A549 (cell line): Measurements from ENCODE around the gene RPAP3.

ENCODE experiments used
- MYC ChIP-seq: IDR thresholded peaks from 2 replicates; pipeline ENCODE4 v1.6.1; 2012; ENCODE audit warnings: mild to moderate bottlenecking, inconsistent platforms, low read length, improper control_type of control experiment, borderline replicate concordance
- PHF8 ChIP-seq: fragments of 200-600 bp; sonication (generic); IDR thresholded peaks from 2 replicates; pipeline ENCODE4 v1.6.1; 2016; ENCODE audit warnings: low read depth, mild to moderate bottlenecking, antibody characterized with exemption, moderate library complexity, borderline replicate concordance
- RAD21 ChIP-seq, 2 experiments: fragments of >200 bp in 1 of 2; sonication (Bioruptor Twin) in 1 of 2; formaldehyde crosslinking in 1 of 2; IDR thresholded peaks in 1 of 2; conservative IDR thresholded peaks in 1 of 2; 2 replicates in 1 of 2; 3 replicates in 1 of 2; pipeline ENCODE4 v1.6.1; 2012 to 2018; ENCODE audit warnings: inconsistent platforms in 1 of 2
- TF ChIP-seq, protein P1 (sequence below): fragments of >200 bp; sonication (Bioruptor Twin); formaldehyde crosslinking; IDR thresholded peaks from 3 replicates; pipeline ENCODE4 v1.5.1; 2016
- TF ChIP-seq, protein P2 (sequence below): fragments of 150-350 bp; IDR thresholded peaks from 2 replicates; pipeline ENCODE4 v1.6.1; 2014; ENCODE audit warnings: low read depth, mild to moderate bottlenecking, low read length

GRCh38 chr12:47679785-47680184 is 26.0 kb downstream of the RPAP3 start:
- TF ChIP-seq, protein P1, sequence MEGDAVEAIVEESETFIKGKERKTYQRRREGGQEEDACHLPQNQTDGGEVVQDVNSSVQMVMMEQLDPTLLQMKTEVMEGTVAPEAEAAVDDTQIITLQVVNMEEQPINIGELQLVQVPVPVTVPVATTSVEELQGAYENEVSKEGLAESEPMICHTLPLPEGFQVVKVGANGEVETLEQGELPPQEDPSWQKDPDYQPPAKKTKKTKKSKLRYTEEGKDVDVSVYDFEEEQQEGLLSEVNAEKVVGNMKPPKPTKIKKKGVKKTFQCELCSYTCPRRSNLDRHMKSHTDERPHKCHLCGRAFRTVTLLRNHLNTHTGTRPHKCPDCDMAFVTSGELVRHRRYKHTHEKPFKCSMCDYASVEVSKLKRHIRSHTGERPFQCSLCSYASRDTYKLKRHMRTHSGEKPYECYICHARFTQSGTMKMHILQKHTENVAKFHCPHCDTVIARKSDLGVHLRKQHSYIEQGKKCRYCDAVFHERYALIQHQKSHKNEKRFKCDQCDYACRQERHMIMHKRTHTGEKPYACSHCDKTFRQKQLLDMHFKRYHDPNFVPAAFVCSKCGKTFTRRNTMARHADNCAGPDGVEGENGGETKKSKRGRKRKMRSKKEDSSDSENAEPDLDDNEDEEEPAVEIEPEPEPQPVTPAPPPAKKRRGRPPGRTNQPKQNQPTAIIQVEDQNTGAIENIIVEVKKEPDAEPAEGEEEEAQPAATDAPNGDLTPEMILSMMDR, result no peak
- TF ChIP-seq PHF8 (no peak), MYC (no peak), RAD21 (conservative IDR thresholded peaks at IDR 0.05 in 1 of 2, IDR thresholded peaks at IDR 0.05 in 1 of 2) (no peak)
- TF ChIP-seq, protein P2, sequence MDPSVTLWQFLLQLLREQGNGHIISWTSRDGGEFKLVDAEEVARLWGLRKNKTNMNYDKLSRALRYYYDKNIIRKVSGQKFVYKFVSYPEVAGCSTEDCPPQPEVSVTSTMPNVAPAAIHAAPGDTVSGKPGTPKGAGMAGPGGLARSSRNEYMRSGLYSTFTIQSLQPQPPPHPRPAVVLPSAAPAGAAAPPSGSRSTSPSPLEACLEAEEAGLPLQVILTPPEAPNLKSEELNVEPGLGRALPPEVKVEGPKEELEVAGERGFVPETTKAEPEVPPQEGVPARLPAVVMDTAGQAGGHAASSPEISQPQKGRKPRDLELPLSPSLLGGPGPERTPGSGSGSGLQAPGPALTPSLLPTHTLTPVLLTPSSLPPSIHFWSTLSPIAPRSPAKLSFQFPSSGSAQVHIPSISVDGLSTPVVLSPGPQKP, result no peak
